Measurements from ENCODE around the gene AGO1. TPM values are rescaled to one million over a fixed set of nuclear protein-coding genes. Genes with fewer than 3 reads are reported as not detected.

The AGO1 gene
- total and polyA plus RNA-seq, 2 of the 13 experiments (the other 11 are each of a cell fraction or from before 2014, with no cell fraction given), result 9.2 to 18.6 TPM

- no peak for TF ChIP-seq ZBTB40 (IDR thresholded peaks at IDR 0.05)
- no peak for TF ChIP-seq ZBTB40 (CRISPR knock-in tag; IDR thresholded peaks at IDR 0.05)
- TF ChIP-seq CEBPB (IDR thresholded peaks at IDR 0.05; ENCODE audit: borderline replicate concordance, low read depth, low read length), result no peak
- no peak for TF ChIP-seq YEATS2 (CRISPR knock-in tag; IDR thresholded peaks at IDR 0.05; ENCODE audit: borderline replicate concordance)
- TF ChIP-seq MLX (CRISPR knock-in tag; IDR thresholded peaks at IDR 0.05), result no peak
- TF ChIP-seq ELF1 (CRISPR knock-in tag; IDR thresholded peaks at IDR 0.05), result no peak
- no peak for TF ChIP-seq ZNF275 (CRISPR knock-in tag; IDR thresholded peaks at IDR 0.05; ENCODE audit: borderline replicate concordance)
- no peak for TF ChIP-seq FOXO4 (CRISPR knock-in tag; conservative IDR thresholded peaks at IDR 0.05)
- no peak for TF ChIP-seq ZNF567 (CRISPR knock-in tag; IDR thresholded peaks at IDR 0.05; ENCODE audit: borderline replicate concordance)
- TF ChIP-seq SSRP1 (CRISPR knock-in tag; IDR thresholded peaks at IDR 0.05), result no peak
- TF ChIP-seq ZSCAN29 (CRISPR knock-in tag; conservative IDR thresholded peaks at IDR 0.05), result no peak
- no peak for TF ChIP-seq HDAC6 (IDR thresholded peaks at IDR 0.05; ENCODE audit: low read depth, low read length)
- no peak for TF ChIP-seq NRL (CRISPR knock-in tag; IDR thresholded peaks at IDR 0.05; ENCODE audit: borderline replicate concordance)
- no peak for TF ChIP-seq SNAPC2 (CRISPR knock-in tag; IDR thresholded peaks at IDR 0.05)
- TF ChIP-seq CAMTA2 (CRISPR knock-in tag; IDR thresholded peaks at IDR 0.05; ENCODE audit: borderline replicate concordance), result no peak
- no peak for TF ChIP-seq ASH2L (IDR thresholded peaks at IDR 0.05; ENCODE audit: insufficient read length, low read depth, low read length)
These were observed 22.3 kb upstream of the AGO1 start (continued) for GRCh38 chr1:35860696-35861095.
